Stimulated activated CD4-positive, alpha-beta T cell treated with anti-CD3 and anti-CD28 coated beads, Interleukin-12 subunit alpha, Interleukin-12 subunit beta, amount 100 ng/mL, for 24 hours (primary cell): ENCODE data around the gene CDK19.
A peak's percentile ranks its signal among the peaks of the same experiment; 100 is the strongest.

Experiments
- DNase-seq, 2 experiments: peaks; one replicate each; pipeline ENCODE4 v3.0.0-alpha.2; 2020; ENCODE audit warnings: low read depth in 2 of 2

The CDK19 gene

DNA sequence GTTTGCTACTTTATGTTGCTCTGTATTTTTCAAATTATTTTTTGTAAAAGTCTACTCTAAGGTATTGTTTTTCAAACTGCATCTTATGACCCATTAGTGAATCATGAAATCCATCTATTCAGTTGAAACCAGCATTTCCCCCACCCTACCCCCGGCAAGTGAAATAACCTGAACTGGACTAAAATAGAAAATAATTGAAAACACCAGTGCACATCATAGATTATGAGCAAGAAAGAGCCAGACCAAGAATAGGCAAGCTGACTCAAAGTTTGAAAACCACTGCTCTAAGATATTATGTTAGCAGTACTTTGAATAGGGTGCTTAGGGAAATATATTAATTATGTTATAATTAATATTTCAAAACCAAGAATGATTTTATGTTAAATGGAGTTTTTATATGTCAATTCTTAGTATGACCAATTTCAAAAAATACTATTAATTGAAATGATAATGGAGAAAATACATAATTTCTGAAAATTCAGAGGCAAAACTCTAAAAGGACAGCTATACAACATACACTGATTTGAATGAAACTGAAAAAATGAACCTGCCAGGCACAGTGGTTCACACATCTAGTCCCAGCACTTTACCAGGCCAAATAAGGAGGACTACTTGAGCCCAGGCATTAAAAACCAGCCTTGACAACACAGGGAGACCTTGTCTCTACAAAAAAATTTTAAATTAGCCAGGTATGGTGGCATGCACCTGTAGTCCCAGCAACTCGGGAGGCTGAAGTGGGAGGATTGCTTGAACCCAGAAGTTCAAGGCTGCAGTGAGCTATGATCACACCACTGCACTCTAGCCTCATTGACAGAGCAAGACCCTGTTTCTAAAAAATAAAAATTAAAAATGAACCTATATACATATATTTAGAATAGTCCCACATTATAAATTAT, 112.0 kb downstream of the CDK19 start:
- DNase-seq, result no peak

DNA sequence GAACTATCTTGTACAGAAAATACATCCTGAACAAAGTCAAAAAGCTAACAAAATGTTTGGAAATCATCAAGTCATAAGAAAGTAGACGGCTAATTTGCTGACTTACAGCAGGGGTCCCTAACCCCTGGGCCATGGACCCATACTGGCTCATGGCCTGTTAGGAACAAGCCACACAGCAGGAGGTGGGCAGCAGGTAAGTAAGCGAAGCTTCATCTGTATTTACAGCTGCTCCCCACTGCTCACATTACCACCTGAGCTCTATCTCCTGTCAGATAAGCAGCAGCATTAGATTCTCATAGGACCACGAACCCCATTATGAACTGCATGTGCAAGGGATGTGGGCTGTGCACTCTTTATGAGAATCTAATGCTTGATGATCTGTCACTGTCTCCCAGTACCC, 115.5 kb downstream of the CDK19 start:
- DNase-seq, result no peak

DNA sequence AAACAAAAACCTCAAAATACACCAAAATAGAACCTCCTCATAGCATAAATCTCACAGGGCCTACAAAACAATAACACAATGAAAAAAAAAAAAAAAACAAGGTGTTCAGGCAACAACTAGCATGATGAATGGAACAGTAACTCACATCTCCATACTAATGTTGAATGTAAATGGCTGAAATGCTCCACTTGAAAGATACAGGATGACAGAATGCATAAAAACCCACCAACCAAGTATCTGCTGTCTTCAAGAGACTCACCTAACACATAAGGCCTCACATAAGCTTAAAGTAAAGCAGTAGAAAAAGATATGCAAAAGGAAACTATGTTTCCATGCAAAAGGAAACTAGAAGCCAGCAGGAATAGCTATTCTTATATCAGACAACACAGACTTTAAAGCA, 121.3 kb downstream of the CDK19 start:
- DNase-seq, result no peak

DNA sequence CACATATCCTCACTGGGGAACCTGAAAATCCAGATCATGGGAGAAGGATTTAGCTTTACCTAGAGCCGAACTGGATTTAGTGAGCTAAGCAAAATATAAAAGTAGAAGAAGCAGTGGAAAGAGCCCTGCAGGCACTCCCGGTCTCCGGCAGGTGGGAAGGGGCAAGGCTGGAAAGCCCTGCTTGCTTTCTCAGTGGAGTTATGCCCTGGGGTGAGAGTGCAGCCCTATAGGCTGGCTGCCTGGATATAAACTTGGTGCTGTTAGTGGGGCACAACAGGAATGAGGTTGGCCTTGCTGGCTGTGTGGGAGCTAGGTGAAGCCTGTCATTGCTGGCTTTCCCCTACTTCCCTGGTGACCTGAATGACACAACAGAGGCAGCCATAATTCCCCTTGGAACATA, 122.0 kb downstream of the CDK19 start:
- no peak for DNase-seq

DNA sequence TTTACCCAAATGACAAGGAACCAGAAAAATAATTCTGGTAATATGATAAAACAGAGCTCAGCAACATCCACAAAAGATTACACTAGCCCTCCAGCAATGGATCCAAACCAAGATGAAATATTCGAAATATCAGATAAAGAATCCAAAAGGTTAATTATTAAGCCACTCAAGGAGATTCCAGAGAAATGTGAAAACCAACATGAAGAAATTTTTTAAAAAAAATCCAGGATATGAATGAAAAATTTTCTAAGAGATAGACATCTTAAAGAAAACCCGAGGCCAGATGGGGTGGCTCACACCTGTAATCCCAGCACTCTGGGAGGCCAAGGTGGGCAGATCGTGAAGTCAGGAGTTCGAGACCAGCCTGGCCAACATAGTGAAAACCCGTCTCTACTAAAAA, 124.4 kb downstream of the CDK19 start:
- no peak for DNase-seq

DNA sequence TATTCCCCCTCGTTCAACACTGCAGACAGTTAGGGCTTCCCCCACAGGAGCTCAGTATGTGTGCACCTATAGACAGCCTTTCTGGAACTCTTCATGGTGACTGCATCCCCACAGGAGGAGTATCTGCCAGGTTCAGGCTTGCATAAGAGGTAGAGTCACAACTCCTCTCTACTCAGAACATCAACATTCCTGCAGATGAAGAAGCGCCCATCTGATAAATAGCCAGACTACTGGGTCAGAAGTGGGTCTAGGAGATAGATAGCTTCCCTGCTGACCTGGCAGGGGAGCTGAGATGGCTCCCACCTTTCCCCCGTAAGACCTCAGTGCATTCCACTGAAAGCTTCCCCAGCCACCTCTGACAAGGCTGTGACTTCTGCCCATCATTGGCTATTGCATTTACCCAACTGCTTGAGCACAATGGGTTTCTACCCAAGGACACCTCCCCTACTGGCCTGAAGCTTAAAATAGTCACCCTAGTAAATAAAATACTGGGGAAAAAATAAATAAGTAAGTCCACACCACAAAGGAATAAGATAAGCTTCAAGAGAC, 125.1 kb downstream of the CDK19 start:
- no peak for DNase-seq

DNA sequence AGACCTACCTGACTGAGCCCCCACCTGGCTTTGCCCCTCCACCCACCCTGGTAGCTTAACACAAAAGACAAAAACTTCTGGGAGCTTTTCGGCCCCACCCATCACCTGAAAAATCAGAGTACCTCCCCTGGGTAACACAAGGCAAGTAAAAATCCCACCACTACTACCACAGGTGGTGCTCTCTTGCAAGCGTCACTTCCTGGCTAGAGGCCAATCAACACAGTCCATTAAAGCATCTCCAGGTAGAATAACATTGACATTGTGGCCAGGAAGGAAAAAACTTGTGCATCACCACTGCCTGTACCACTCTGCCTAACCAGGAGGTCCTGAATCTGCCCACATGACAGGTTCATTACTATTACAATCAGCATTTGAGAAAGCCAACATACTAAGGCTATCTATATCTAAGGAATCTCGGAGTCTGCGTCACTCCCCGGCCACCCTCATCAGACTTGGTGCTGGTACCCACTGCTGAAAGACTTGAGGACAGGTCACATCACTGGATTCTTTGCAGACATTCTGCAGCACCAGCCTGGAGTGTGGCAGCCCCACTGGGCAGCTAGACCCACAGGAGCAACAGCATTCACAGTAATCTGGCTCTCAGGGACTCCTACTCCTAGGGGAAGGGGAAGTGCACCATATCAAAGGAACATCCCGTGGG, 125.9 kb downstream of the CDK19 start:
- DNase-seq, result no peak

DNA sequence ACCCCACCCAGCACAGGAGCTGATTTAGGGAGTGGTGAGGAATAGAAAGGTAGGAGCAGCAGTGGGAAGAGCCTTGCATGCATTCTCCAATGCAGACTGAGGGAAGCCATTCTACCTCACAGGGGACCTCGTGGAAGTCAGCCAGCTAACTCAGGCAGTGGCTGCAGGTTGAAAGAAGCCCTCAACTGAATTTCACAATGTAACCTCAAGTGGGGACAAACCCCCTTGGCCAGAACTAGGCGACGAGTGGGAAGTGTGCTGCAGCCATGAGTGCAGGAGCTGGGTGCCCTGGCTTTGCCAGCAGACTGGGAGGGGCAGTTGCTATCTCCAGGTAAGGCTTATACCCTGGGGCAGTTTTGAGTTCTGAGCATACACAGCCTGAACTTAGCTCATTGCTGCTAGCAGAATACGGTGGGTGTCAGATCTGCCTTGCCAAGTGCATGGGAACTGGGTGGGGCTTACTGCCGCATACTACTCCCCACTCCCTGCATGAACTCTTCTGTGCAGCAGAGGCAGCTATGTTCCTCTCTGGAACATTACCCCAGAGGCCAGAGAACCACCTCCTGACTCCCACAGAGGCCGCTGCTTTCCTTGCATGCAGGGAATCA, 126.5 kb downstream of the CDK19 start:
- no peak for DNase-seq

DNA sequence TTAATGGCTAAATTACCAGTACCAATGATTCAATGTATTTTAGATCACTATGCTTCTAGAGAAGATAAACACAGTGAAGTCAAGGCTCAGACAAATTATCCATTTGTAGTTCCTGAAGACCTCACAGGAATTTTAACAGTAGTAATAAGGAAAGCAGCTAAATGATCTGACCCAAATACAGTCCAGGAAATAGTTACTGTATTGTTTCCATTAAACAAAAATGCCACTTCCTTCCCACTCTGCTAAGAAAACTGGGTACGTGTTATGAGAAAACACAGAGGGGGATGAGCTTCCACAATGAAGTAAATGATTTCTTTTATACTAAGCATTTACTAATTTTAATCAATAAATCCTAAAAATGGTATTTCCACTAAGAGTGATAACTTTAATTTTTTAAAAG, 127.9 kb downstream of the CDK19 start:
- no peak for DNase-seq

DNA sequence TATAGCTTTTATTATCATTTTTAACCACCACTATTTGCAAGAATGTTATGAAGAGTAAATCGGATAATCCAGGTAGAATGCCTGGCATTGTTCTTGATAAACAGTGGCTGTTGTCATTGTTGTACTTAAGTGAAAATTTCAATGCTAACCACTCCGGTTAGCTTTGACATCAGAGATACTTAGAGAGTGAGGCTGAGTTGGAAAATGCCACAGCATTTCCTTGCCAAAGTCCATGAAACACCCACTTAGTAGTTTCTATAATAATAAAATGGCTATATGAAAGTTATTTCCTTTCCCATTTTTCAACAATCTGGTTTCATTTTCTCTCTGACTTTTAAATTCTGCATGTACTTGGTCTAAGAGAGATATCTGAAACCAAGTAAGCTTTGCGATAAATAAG, 132.0 kb downstream of the CDK19 start:
- no peak for DNase-seq

DNA sequence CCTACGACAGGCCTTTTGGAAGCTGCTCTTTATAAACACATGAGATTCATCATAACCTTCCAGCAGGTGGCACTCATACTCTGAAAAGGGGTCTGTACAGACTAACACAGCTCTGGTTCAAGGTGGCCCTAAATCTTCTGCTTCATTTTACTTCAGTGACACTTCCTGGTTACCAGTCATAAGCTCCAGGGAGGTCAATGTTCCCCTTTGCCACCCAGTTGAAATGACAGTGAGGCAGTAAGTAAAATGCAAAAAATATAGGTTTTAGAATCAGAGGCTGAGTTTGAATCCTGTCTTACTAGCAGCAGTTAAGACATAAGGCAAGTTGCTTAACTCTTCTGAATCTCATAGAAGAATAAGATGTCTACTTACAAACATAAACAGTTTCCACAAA, 132.8 kb downstream of the CDK19 start:
- peak in 1 of 2 experiments; percentile 25 for DNase-seq

DNA sequence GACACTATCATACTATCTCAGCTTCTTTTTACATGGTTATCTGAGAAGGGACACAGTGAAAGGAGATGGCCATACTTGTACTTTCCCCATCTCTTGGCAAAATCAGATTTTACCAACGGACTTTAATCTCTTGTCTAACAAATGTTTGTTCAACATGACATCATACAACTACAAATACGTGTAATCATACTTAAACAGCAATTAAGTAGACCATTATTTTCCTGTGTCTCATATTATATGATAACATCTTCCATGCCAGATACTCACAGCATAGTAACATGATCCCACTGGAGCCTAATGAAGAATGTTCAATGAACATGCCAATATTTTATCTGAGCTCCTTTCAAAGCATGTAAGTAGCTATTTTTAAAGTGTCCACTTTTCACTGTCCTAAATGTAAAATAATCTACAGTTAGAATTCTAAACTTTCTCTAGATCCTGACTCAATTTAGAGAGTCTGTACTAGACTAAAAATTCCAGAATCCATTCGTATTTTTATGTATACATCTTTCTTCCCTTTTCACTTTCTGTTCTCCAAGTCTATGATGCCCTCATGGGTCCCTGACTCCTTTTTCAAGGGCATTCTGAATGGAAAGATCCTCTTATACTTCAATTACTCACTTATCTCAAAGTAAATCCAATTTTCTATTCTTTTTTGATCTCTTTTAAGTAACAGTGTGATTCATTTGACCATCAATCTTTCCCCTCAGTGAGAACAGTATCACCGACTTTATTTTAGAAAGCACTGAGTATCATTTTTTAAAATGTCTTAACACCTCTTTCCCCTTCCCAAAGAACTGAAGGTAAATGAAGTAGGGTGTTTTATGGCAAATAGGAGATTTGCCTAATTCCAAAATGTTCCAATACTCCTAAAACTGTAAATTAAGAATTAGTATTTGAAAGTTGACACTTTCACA, 133.5 kb downstream of the CDK19 start:
- DNase-seq, result no peak

DNA sequence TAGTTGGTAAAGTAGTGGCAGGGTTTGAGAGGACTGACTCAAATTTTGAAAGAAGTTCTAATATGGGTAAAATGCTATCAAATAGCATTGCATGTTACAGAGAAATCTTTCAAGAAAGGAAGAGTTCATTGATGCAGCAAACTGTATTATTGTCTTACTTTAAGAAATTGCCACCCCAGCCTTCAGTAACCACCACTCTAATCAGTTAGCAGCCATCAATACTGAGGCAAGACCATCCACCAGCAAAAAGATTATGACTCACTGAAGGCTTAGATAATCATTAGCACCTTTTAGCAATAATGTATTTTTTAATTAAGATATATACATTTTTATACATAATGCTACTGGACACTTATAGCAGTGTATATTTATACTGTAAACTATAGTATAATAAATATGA, 138.9 kb downstream of the CDK19 start:
- DNase-seq, result no peak

DNA sequence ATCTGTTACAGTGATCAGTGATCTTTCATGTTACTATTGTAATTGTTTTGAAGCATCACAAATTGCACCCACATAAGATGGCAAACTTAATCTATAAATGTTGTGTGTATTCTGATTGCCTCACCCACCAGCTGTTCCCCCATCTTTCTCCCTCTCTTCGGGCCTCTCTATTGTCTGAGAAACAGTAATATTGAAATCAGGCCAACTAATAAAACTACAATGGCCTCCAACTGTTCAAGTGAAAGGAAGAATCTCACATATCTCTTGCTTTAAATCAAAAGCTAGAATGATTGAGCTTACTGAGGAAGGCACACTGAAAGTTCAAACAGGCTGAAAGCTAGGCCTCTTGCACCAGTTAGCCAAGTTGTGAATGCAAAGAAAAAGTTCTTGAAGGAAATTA, 141.2 kb downstream of the CDK19 start:
- no peak for DNase-seq

DNA sequence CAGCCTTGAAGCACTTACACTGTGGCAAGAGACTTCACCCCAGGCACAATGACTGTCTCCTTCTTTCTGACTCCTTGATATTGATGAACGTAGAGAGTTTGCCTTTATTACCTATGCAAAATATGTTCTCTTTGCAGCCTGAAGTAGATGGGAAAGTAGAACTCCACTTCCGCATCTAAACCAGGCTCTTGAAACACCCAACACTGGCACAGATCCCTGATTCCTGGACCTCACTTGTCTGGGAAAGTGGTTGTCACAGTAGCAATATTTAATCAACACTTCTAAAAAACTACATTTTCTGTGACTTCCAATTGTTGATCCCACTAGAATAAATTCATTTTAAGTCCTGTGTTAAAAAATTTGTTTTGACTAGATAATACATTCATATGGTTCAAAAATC, 143.1 kb downstream of the CDK19 start:
- DNase-seq, result no peak

DNA sequence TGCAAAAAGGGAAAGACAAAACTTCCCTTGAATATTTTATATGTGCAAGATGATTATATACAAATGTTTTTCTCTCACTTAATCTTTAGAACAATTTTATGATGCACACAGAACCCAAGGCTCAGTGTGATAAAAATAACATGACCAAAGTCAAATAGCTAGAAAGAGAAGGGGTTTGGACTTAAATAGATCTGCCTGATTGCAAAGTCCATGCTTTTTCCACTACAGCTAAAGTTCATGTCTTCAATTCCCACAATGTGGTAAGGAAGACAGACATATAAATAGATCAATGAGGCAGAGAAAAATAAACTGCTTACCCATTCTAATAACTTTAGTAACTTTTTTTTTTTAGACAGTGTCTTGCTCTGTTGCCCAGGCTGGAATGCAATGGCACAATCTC, 143.8 kb downstream of the CDK19 start:
- no peak for DNase-seq

DNA sequence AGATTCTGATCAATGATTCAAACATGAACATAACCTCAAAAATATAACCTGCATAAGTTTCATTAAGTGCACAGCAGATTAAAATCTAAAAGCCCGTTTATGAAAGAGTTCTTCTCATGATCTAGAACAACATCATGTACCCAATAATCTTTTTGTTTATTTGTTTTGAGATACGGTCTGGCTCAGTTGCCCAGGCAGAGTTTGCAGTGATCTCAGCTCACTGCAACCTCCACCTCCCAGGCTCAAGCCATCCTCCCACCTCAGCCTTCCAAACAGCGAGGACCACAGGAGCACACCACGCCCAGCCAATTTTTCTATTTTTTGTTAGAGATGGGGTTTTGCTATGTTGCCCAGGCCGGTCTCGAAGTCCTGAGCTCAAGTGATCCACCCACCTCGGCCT, 149.7 kb downstream of the CDK19 start:
- no peak for DNase-seq

DNA sequence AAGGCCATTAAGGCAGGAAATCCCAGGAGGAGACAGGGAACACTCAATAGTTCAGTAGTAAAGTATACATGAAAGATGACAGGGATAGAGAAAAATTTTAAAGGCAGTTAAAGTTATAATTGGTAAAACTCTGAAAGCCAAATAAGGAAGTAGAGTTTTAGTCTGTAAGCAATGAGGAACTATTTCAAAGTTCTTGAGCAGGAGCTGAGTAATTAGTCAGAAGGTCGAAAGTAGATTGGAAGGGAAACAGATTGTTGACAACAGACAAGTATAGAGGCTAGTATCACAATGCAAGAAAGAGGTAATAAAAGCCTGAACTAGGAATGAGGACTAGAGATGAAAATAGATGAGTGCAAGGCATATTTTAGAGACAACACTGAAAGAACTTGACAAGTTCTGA, 150.3 kb downstream of the CDK19 start:
- no peak for DNase-seq

DNA sequence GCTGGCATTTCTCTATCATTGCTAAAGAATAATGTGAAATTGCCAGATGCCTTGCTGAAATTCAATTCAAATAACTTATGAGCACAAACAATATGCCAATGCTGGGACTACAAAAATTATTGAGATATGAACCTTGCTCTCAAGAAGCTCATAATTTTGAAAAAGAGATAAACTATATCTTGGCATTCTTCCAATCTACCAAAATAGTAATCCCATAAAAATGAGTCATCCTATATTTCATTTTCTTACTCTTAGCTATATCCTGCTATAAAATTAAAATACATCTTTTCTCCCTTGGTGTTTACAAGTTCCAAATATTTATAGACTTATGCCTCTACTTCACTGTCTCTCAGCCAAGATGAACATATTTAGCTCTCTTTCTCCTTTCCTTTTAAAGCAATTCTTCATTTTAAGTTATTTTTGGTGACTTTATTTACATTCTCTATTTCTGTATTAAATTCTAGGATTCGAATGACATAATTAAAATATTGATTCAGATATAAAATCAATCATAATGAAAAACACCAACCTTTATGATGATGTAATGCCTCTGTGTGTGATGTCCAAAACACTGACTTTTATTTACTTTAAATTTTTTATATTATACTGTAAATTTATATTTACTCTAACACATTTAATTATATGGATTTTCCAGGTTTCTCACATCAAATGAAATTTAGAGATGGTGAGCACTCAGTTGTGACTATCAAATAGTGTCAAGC, 152.6 kb downstream of the CDK19 start:
- no peak for DNase-seq

DNA sequence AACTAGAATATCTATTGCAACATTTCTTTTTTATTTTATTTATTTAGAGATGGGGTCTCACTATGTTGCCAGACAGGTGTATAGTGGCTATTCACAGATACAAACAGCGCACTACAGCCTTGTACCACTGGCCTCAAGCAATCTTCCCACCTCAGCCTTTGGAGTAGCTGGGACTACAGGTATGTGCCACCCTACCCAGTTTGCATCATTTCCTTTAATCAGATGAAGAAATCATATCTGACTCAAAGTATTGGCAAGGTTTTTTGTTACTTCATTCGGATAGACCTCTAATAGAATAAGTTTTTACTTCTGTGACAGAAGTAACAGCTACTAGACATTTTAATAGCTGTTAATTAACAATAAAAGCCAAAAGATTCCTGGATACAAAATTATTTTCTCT, 153.9 kb downstream of the CDK19 start:
- no peak for DNase-seq

DNA sequence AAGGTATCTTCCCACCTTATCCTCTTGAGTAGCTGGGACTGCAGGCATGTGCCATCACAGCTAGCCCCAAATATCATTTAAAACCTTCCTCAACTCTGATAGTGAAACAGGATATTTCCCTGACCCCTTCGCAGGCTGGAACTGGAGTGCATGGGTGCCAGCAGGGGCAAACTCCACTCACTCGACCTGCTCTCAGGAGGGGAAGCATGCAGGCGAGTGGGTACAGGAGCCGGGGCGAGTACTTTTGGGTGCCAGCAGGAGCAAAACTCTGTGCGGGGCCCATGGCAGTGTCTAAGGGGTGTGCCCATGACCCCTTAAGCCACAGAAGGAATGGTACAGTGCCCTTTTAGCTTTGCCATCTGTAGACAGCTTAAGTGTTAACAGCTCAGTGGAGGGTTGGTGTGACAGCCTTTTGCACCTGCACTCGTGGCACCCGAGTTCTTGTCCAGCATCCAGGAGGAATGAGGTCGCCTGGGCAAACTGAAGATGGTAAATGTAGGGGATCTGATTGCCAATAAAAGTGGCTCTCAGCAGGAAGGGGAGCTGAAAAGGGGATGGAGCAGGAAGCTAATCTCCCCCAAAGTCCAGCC, 155.1 kb downstream of the CDK19 start:
- no peak for DNase-seq
